Mesenchymal stem cell (in vitro differentiated cells and primary cell): Measurements from ENCODE around the gene KDM4C.

Source experiments
- DNase-seq: peaks from one replicate; pipeline ENCODE4 v3.0.0-alpha.2; 2013
- H2AFZ ChIP-seq: one replicate; pipeline ENCODE4 v1.6.1; 2013; ENCODE audit warnings: low read depth, mild to moderate bottlenecking, control low read depth, inconsistent platforms, low read length, moderate library complexity
- H2AK5ac ChIP-seq: 2 replicates; pipeline ENCODE4 v1.6.1; 2013; ENCODE audit warnings: low read length, moderate library complexity, mild to moderate bottlenecking, inconsistent platforms; ENCODE audit not compliant: severe bottlenecking
- H2BK120ac ChIP-seq: one replicate; pipeline ENCODE4 v1.6.1; 2013; ENCODE audit warnings: low read depth, mild to moderate bottlenecking, inconsistent platforms, low read length, moderate library complexity
- H2BK12ac ChIP-seq, 2 experiments: one replicate each; pipeline ENCODE4 v1.6.1; 2013; ENCODE audit warnings: inconsistent platforms in 2 of 2, low read length in 2 of 2, mild to moderate bottlenecking in 2 of 2, moderate library complexity in 2 of 2, control low read depth in 1 of 2
- H2BK15ac ChIP-seq: one replicate; pipeline ENCODE4 v1.6.1; 2013; ENCODE audit warnings: mild to moderate bottlenecking, low read depth, inconsistent platforms; ENCODE audit not compliant: poor library complexity, severe bottlenecking
- H2BK5ac ChIP-seq: 2 replicates; pipeline ENCODE4 v1.6.1; 2013; ENCODE audit warnings: low read depth, mild to moderate bottlenecking, low read length, control low read depth, inconsistent platforms; ENCODE audit not compliant: poor library complexity, severe bottlenecking
- H3K14ac ChIP-seq, 2 experiments: one replicate each; pipeline ENCODE4 v1.6.1; 2013; ENCODE audit warnings: inconsistent platforms in 2 of 2, low read length in 2 of 2, control low read depth in 1 of 2, mild to moderate bottlenecking in 1 of 2, moderate library complexity in 1 of 2
- H3K18ac ChIP-seq, 2 experiments: one replicate each; pipeline ENCODE4 v1.6.1; 2013; ENCODE audit warnings: inconsistent platforms in 2 of 2, low read length in 2 of 2, control low read depth in 1 of 2, low read depth in 1 of 2, mild to moderate bottlenecking in 1 of 2
- H3K23ac ChIP-seq, 2 experiments: one replicate each; pipeline ENCODE4 v1.6.1; 2013; ENCODE audit warnings: inconsistent platforms in 2 of 2, low read length in 2 of 2, mild to moderate bottlenecking in 2 of 2, moderate library complexity in 2 of 2, control low read depth in 1 of 2
- H3K27ac ChIP-seq: 2 replicates; pipeline ENCODE4 v1.5.1; 2013; ENCODE audit warnings: mild to moderate bottlenecking, moderate library complexity, low read length, control low read depth, inconsistent platforms; ENCODE audit not compliant: poor library complexity, severe bottlenecking
- H3K27me3 ChIP-seq, 2 experiments: 2 replicates each; pipeline versions ENCODE4 v1.6.1 to v1.7.0; 2013; ENCODE audit warnings: low read length in 2 of 2, mild to moderate bottlenecking in 2 of 2, moderate library complexity in 2 of 2, control low read depth in 1 of 2, inconsistent platforms in 1 of 2; ENCODE audit not compliant: control insufficient read depth in 1 of 2, insufficient read depth in 1 of 2
- H3K36me3 ChIP-seq, 2 experiments: 2 replicates each; pipeline versions ENCODE4 v1.6.1 to v1.7.0; 2013; ENCODE audit warnings: low read length in 2 of 2, control low read depth in 1 of 2, inconsistent platforms in 1 of 2, low read depth in 1 of 2, mild to moderate bottlenecking in 1 of 2; ENCODE audit not compliant: insufficient read depth in 2 of 2, control insufficient read depth in 1 of 2
- H3K4ac ChIP-seq, 2 experiments: one replicate each; pipeline ENCODE4 v1.6.1; 2013; ENCODE audit warnings: inconsistent platforms in 2 of 2, low read length in 2 of 2, mild to moderate bottlenecking in 2 of 2, moderate library complexity in 2 of 2, control low read depth in 1 of 2, low read depth in 1 of 2
- H3K4me1 ChIP-seq: 2 replicates; pipeline ENCODE4 v1.6.1; 2013; ENCODE audit warnings: low read depth, low read length, control low read depth; ENCODE audit not compliant: control insufficient read depth, insufficient read depth
- H3K4me2 ChIP-seq: 2 replicates; pipeline ENCODE4 v1.6.1; 2013; ENCODE audit warnings: low read length, mild to moderate bottlenecking, inconsistent platforms; ENCODE audit not compliant: poor library complexity, severe bottlenecking
- H3K4me3 ChIP-seq, 2 experiments: 2 replicates each; pipeline versions ENCODE4 v1.5.1 to v1.7.0; 2013; ENCODE audit warnings: low read length in 2 of 2, mild to moderate bottlenecking in 2 of 2, control low read depth in 1 of 2, low read depth in 1 of 2; ENCODE audit not compliant: insufficient read depth in 1 of 2
- H3K79me1 ChIP-seq: replicated peaks from 2 replicates; pipeline ENCODE4 v1.6.1; 2013; ENCODE audit warnings: mild to moderate bottlenecking, control low read depth, low read length, inconsistent platforms; ENCODE audit not compliant: poor library complexity, severe bottlenecking
- H3K9ac ChIP-seq: 2 replicates; pipeline ENCODE4 v1.7.0; 2013; ENCODE audit warnings: mild to moderate bottlenecking, low read length, moderate library complexity
- H3K9me3 ChIP-seq: 2 replicates; pipeline ENCODE4 v1.7.0; 2013; ENCODE audit warnings: mild to moderate bottlenecking, low read length; ENCODE audit not compliant: control insufficient read depth
- H4K8ac ChIP-seq: one replicate; pipeline ENCODE4 v1.6.1; 2013; ENCODE audit warnings: inconsistent platforms, mild to moderate bottlenecking, low read length, moderate library complexity
- H4K91ac ChIP-seq: one replicate; pipeline ENCODE4 v1.6.1; 2013; ENCODE audit warnings: mild to moderate bottlenecking, low read length, inconsistent platforms
- WGBS: methylation state at CpG from one replicate; pipeline ENCODE4 v1.1.7; 2013; ENCODE audit warnings: mixed read lengths; 5-methylcytosine and 5-hydroxymethylcytosine counted together

KDM4C gene

GRCh38 chr9:7130266-7130820 lies 372.6 kb downstream of the KDM4C start:
- H2BK120ac ChIP-seq = no peak overlapping the region
- no peak overlapping the region for H4K8ac ChIP-seq
- over 99% methylated on average over 4 of the region's 4 CpGs for WGBS
- H3K4me1 ChIP-seq = no peaks in the 10 kb centered on the region
- no peak overlapping the region for H3K4me2 ChIP-seq
- H3K4ac ChIP-seq = no peak overlapping the region
- no peak for DNase-seq
- H2AK5ac ChIP-seq = no peak overlapping the region
- H3K9me3 ChIP-seq = no peaks in the 10 kb centered on the region
- no peaks in the 10 kb centered on the region for H3K79me1 ChIP-seq
- no peak overlapping the region for H3K27ac ChIP-seq
- H3K4me3 ChIP-seq = no peak overlapping the region
- H4K91ac ChIP-seq = no peak overlapping the region
- no peak overlapping the region for H2AFZ ChIP-seq
- no peak overlapping the region for H3K14ac ChIP-seq
- H3K27me3 ChIP-seq = no peaks in the 10 kb centered on the region
- H2BK5ac ChIP-seq = no peak overlapping the region
- H3K23ac ChIP-seq = no peak overlapping the region
- H3K18ac ChIP-seq = no peak overlapping the region
- H2BK15ac ChIP-seq = no peak overlapping the region
- no peak overlapping the region for H2BK12ac ChIP-seq
- H3K36me3 ChIP-seq = peaks cover 0 to 55% of the 10 kb centered on the region in 2 experiments
- no peak overlapping the region for H3K9ac ChIP-seq

GRCh38 chr9:7132605-7133004 lies 374.8 kb downstream of the KDM4C start:
- H3K14ac ChIP-seq = no peak overlapping the region
- H3K4me1 ChIP-seq = no peaks in the 10 kb centered on the region
- H3K36me3 ChIP-seq = peaks cover 2 to 60% of the 10 kb centered on the region in 2 experiments
- H2BK5ac ChIP-seq = no peak overlapping the region
- H3K4ac ChIP-seq = no peak overlapping the region
- no peak overlapping the region for H2AFZ ChIP-seq
- no peak overlapping the region for H3K23ac ChIP-seq
- H3K27me3 ChIP-seq = no peaks in the 10 kb centered on the region
- H3K4me2 ChIP-seq = no peak overlapping the region
- H2BK15ac ChIP-seq = no peak overlapping the region
- no peak overlapping the region for H2BK120ac ChIP-seq
- WGBS = no CpG with 5 or more reads among the region's 1 CpG
- DNase-seq = no peak
- H4K8ac ChIP-seq = no peak overlapping the region
- no peak overlapping the region for H2BK12ac ChIP-seq
- no peak overlapping the region for H3K4me3 ChIP-seq
- no peak overlapping the region for H2AK5ac ChIP-seq
- no peak overlapping the region for H4K91ac ChIP-seq
- no peaks in the 10 kb centered on the region for H3K9me3 ChIP-seq
- H3K18ac ChIP-seq = no peak overlapping the region
- H3K9ac ChIP-seq = no peak overlapping the region
- no peak overlapping the region for H3K27ac ChIP-seq
- no peaks in the 10 kb centered on the region for H3K79me1 ChIP-seq

DNA sequence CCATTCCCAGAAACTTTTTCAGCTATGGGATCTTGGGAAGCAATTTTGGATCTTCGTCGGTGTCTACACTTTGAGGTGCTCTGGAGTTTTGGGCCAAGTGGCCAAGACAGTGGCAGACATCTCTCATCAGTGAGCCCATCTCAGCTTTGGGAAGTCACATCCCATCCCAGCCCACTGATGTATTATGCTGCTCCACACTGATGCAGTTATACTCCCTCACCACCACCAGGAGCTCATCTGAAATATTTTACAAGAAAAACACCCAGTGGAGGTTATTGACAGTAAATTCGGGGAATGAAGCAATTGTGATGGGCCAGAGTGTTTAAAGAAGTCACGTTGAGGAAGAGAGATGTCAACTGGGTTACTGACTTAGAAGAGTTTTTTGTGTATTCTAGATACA lies 378.0 kb downstream of the KDM4C start:
- Histone ChIP-seq H2BK12ac (no peak overlapping the region), H4K8ac (no peak overlapping the region), H2BK120ac (no peak overlapping the region), H3K14ac (no peak overlapping the region), H3K27ac (no peak overlapping the region), H3K9me3 (no peaks in the 10 kb centered on the region), H3K4me2 (no peak overlapping the region), H3K36me3 (peaks cover 2 to 34% of the 10 kb centered on the region in 2 experiments), H3K4me3 (no peak overlapping the region), H3K27me3 (no peaks in the 10 kb centered on the region), H3K9ac (no peak overlapping the region), H4K91ac (no peak overlapping the region), H3K4me1 (no peaks in the 10 kb centered on the region), H3K79me1 (no peaks in the 10 kb centered on the region), H3K23ac (no peak overlapping the region), H2AK5ac (no peak overlapping the region), H3K18ac (no peak overlapping the region), H2BK5ac (no peak overlapping the region), H2BK15ac (no peak overlapping the region), H2AFZ (no peak overlapping the region), H3K4ac (no peak overlapping the region)
- 92% methylated on average over 4 of the region's 4 CpGs for WGBS
- no peak for DNase-seq

DNA sequence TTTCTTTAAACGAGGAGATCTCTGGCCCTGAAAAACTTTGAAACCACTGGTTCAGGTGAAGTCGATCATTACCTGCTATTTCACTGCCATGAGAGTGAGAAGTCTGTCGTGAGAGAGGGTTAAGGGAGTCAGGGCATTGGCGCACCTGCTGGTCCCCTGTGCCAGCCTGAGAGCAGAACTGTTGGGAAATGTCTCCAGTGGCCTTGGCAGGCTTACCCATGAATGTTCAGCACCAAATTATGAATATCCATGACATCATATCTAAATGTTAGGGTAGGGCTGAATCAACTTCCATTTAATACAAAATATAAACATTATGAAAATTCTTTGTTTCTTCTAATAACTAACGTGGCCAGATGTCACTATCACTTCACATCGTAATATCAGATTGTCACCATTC lies 379.3 kb downstream of the KDM4C start:
- Histone ChIP-seq H3K9ac (no peak overlapping the region), H3K4me1 (no peaks in the 10 kb centered on the region), H3K36me3 (peaks cover 2 to 26% of the 10 kb centered on the region in 2 experiments), H3K4me2 (no peak overlapping the region), H2AK5ac (no peak overlapping the region), H2BK12ac (no peak overlapping the region), H3K4ac (no peak overlapping the region), H3K79me1 (no peaks in the 10 kb centered on the region), H2AFZ (no peak overlapping the region), H2BK15ac (no peak overlapping the region), H2BK120ac (no peak overlapping the region), H4K8ac (no peak overlapping the region), H3K27me3 (no peaks in the 10 kb centered on the region), H2BK5ac (no peak overlapping the region), H3K23ac (no peak overlapping the region), H3K4me3 (no peak overlapping the region), H3K9me3 (no peaks in the 10 kb centered on the region), H3K18ac (no peak overlapping the region), H3K27ac (no peak overlapping the region), H3K14ac (no peak overlapping the region), H4K91ac (no peak overlapping the region)
- 99% methylated on average over 6 of the region's 6 CpGs for WGBS
- no peak for DNase-seq
